Measurements from ENCODE around the gene CCNY.
A peak's percentile ranks its signal among the peaks of the same experiment; 100 is the strongest.

CCNY gene

DNA sequence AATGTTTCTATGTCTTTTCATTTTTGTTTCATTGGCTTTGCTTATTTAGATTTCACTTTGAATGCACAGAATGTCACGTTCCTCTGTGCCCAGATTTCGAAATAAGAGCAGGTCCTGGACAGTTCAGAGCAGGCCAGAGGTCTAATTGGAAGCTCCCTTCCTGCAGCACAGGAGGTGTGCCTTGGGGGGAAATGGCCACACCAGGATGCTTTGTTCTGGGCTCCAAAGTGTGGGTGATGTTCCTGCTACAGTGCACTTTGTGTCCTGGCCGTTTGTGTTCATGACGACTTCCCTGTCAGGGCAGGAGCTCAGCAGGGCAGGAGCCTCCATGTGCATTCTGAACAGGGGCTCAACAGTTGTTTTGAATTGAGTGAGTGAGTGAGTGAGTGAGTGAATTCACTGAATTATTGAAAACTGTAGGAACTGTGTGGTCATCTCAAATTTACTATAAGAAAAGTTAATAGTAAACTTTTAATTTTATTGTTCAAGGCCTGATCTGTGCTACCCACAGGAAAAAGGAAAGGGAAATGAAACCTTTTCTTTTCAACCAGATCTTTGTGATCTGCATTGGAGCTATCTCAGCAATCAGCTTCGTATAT, 159.3 kb downstream of the CCNY start:
- peak; percentile 14 for DNase-seq (ENCODE audit: low read depth)
- no peak overlapping the region for H3K4me3 ChIP-seq (ENCODE audit: control insufficient read depth, low read depth, low read length)
- TF ChIP-seq, protein P1, sequence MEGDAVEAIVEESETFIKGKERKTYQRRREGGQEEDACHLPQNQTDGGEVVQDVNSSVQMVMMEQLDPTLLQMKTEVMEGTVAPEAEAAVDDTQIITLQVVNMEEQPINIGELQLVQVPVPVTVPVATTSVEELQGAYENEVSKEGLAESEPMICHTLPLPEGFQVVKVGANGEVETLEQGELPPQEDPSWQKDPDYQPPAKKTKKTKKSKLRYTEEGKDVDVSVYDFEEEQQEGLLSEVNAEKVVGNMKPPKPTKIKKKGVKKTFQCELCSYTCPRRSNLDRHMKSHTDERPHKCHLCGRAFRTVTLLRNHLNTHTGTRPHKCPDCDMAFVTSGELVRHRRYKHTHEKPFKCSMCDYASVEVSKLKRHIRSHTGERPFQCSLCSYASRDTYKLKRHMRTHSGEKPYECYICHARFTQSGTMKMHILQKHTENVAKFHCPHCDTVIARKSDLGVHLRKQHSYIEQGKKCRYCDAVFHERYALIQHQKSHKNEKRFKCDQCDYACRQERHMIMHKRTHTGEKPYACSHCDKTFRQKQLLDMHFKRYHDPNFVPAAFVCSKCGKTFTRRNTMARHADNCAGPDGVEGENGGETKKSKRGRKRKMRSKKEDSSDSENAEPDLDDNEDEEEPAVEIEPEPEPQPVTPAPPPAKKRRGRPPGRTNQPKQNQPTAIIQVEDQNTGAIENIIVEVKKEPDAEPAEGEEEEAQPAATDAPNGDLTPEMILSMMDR (conservative IDR thresholded peaks at IDR 0.05; ENCODE audit: control insufficient read depth, insufficient read depth, low read depth, low read length): no peak

DNA sequence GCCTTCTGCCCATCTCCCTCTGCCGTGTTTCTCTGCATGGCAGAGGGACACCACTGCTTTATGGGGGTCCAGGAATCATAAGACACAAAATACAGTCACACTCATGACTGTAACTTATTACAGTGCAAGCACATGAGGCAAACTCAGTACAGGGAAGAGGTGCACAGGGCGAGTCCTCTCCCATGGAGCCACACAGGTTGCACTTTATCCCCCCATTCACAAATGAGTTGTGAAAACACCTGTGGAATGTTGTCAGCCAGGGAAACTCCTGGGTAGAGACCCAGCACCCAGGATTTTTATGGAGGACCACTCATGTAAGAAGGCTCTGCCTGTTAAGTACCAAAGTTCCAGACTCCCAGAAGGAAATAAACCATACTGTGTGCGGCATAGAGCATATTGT, 161.6 kb downstream of the CCNY start:
- DNase-seq (ENCODE audit: low read depth): no peak
- no peak overlapping the region for H3K4me3 ChIP-seq (ENCODE audit: control insufficient read depth, low read depth, low read length)
- TF ChIP-seq, protein P1 (conservative IDR thresholded peaks at IDR 0.05; ENCODE audit: control insufficient read depth, insufficient read depth, low read depth, low read length): no peak

DNA sequence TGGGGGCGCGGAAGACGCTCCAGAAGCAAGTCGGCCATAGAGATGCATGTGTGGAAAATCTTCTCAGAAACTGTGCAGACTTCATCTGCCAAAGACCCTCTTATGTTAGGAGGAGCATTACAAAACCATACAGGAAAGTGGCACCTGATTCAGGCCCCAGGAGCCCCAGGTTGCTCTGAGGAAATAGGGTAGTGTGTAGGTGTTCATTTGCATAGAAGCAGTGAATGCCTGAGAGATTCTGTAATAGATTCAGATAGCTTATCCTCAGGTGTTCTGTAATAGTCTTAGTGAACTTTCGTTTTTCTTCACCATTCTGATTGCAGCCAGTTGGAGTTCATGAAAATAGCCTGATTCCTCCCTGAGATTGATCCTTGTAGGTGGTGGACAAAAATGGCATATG, 162.4 kb downstream of the CCNY start:
- no peak for DNase-seq (ENCODE audit: low read depth)
- no peak overlapping the region for H3K4me3 ChIP-seq (ENCODE audit: control insufficient read depth, low read depth, low read length)
- TF ChIP-seq, protein P1 (conservative IDR thresholded peaks at IDR 0.05; ENCODE audit: control insufficient read depth, insufficient read depth, low read depth, low read length): no peak

DNA sequence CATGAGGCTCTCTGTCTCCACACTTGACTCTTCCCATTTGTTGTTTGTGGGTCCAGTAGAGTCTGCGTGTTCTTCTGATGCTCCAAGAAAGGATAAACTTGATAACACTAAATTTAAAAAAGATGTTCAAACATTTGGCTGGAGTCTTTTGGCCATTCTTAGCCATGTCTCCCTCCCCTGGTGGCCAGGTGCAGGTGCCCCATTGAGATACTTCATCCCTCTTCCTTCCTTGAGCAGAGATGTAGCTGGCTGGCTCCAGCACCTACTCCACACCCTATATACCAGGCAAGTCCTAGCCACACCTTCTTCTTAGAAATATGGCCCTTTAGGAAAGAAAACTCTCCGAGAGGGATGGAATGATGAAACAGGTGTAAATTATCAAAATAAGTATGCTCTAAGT, 165.6 kb downstream of the CCNY start:
- no peak for DNase-seq (ENCODE audit: low read depth)
- no peak overlapping the region for H3K4me3 ChIP-seq (ENCODE audit: control insufficient read depth, low read depth, low read length)
- TF ChIP-seq, protein P1 (conservative IDR thresholded peaks at IDR 0.05; ENCODE audit: control insufficient read depth, insufficient read depth, low read depth, low read length): no peak

DNA sequence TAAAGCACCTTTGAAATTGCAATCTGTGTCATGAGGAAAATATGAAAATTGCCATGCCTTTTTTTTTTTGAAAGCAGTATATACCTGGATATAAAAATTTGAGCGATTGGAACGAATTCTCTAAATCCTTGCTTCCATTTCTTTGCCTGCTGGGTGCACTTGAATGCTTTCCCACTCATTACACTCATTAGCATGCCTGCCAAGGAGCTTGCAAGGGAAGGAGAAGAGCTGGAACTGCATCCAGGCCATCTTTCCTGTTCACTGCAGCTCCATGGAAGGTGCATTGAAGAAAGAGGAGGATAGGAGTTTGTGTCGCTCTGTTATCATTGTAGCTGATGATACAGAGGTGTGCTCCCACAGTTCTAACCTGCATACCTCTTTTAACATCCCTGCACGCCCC, 166.4 kb downstream of the CCNY start:
- no peak for DNase-seq (ENCODE audit: low read depth)
- TF ChIP-seq, protein P1 (conservative IDR thresholded peaks at IDR 0.05; ENCODE audit: control insufficient read depth, insufficient read depth, low read depth, low read length): no peak
- no peak overlapping the region for H3K4me3 ChIP-seq (ENCODE audit: control insufficient read depth, low read depth, low read length)

DNA sequence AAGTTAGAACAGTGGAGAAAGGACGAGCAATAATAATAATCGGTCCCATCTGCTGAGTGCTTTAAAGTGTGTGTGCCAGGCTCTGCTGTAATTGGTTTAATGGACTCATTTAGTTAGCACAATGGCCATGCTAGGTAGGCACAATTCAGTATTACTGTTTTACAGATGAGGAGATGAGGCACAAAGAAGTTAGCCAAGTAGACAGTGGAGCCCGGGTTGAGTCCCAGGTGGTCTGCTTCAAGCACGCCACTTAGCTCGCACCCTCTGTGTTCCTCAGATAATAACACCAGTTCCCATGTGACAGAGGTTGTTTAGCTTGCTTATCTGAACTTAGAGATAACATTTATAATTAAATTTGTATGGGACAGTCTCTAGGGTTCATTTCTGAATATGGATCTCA, 167.3 kb downstream of the CCNY start:
- H3K4me3 ChIP-seq (ENCODE audit: control insufficient read depth, low read depth, low read length): no peak overlapping the region
- DNase-seq (ENCODE audit: low read depth): no peak
- TF ChIP-seq, protein P1 (conservative IDR thresholded peaks at IDR 0.05; ENCODE audit: control insufficient read depth, insufficient read depth, low read depth, low read length): no peak

DNA sequence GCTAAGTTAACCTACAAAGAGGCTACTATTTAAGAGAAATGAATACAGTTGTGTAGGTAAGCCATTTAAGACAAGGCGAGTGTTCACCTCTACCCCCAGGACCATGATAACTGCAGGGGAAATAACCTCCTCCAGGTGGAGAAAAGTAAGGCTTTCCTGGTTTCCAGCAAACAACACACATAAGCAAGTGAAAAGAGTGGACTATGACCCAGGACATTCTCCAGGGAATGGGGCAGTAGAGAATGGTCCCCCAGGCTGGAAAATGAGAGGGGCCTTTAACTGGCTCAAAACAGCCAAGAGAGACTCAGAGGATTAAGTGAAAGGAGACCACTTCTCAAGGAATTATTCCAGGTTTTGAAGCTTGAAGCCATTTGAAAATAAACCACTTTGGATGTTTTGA, 167.8 kb downstream of the CCNY start:
- no peak overlapping the region for H3K4me3 ChIP-seq (ENCODE audit: control insufficient read depth, low read depth, low read length)
- TF ChIP-seq, protein P1 (conservative IDR thresholded peaks at IDR 0.05; ENCODE audit: control insufficient read depth, insufficient read depth, low read depth, low read length): no peak
- DNase-seq (ENCODE audit: low read depth): no peak
